IMR-90 (cell line): ENCODE data around the gene SMAD4.

Experiments used
- CHD1 ChIP-seq: IDR thresholded peaks from 2 replicates; pipeline ENCODE4 v1.6.1; 2012; ENCODE audit warnings: low read depth, low read length, improper control_type of control experiment
- CTCF ChIP-seq: conservative IDR thresholded peaks from 2 replicates; pipeline ENCODE4 v1.5.1; 2012; ENCODE audit warnings: mild to moderate bottlenecking, low read depth, low read length, improper control_type of control experiment
- MAFK ChIP-seq: IDR thresholded peaks from 2 replicates; pipeline ENCODE4 v1.6.1; 2012; ENCODE audit warnings: low read depth, low read length, improper control_type of control experiment
- POLR2A ChIP-seq: IDR thresholded peaks from 2 replicates; pipeline ENCODE4 v1.6.1; 2012; ENCODE audit warnings: mild to moderate bottlenecking, low read depth, low read length
- RAD21 ChIP-seq: IDR thresholded peaks from 2 replicates; pipeline ENCODE4 v1.6.1; 2012; ENCODE audit warnings: low read length, improper control_type of control experiment
- USF2 ChIP-seq: fragments of 150-350 bp; IDR thresholded peaks from 2 replicates; pipeline ENCODE4 v1.6.1; 2017; ENCODE audit warnings: mild to moderate bottlenecking, antibody characterized with exemption, low read length, low read depth

- TF ChIP-seq POLR2A (no peak), CTCF (no peak), RAD21 (no peak), USF2 (no peak), MAFK (no peak), CHD1 (no peak)
These were observed 677 bp upstream of the SMAD4 start for GRCh38 chr18:51029378-51029693.
